SK-N-SH (cell line): ENCODE results near the gene RS1. TPM values are rescaled to one million over a fixed set of nuclear protein-coding genes. Genes with fewer than 3 reads are reported as not detected.

ENCODE experiments used
- CTCF ChIA-PET: fragments of 300-600, 350-600 bp; formaldehyde crosslinking; extraction: SDS; loops from one replicate; lab custom pipeline; 2021; lab: Yijun Ruan, JAX
- POLR2A ChIA-PET: fragments of 350-600 bp; sonication (Branson Sonifier 250); formaldehyde crosslinking; extraction: SDS; loops from one replicate; lab custom pipeline; 2020; ENCODE audit warnings: antibody characterized with exemption, inconsistent platforms; lab: Yijun Ruan, JAX
- DNase-seq: peaks from one replicate; pipeline ENCODE4 v3.0.0; 2012
- H2AFZ ChIP-seq: fragments of 200-600 bp; sonication (generic); 2 replicates; pipeline ENCODE4 v1.8.1; 2016; ENCODE audit warnings: antibody characterized with exemption, mild to moderate bottlenecking, low read depth
- H3F3A ChIP-seq: fragments of 200-600 bp; sonication (generic); replicated peaks from 2 replicates; pipeline ENCODE3; 2016; ENCODE audit warnings: antibody characterized with exemption, mild to moderate bottlenecking; ENCODE audit not compliant: insufficient read depth
- H3K27ac ChIP-seq, 2 experiments: fragments of 200-500 bp in 1 of 2; fragments of 200-600 bp in 1 of 2; sonication (Bioruptor generic) in 1 of 2; sonication (generic), shearing (Covaris generic) in 1 of 2; 2 replicates each; pipeline versions ENCODE4 v1.5.1 to v1.6.1; 2014 to 2016; ENCODE audit warnings: low read depth in 2 of 2, inconsistent platforms in 1 of 2, low read length in 1 of 2, mild to moderate bottlenecking in 1 of 2, mixed read lengths in 1 of 2
- H3K27me3 ChIP-seq: fragments of 200-600 bp; sonication (generic), shearing (Covaris generic); 2 replicates; pipeline ENCODE4 v1.6.1; 2016; ENCODE audit warnings: mixed run types; ENCODE audit not compliant: insufficient read depth
- H3K36me3 ChIP-seq, 2 experiments: fragments of 200-500 bp in 1 of 2; fragments of 200-600 bp in 1 of 2; sonication (Bioruptor generic) in 1 of 2; sonication (generic) in 1 of 2; replicated peaks in 1 of 2; 2 replicates each; pipeline versions ENCODE3 to v1.5.1; 2014 to 2016; ENCODE audit warnings: low read length in 1 of 2, mild to moderate bottlenecking in 1 of 2; ENCODE audit not compliant: insufficient read depth in 2 of 2, control insufficient read depth in 1 of 2
- H3K4me1 ChIP-seq, 2 experiments: fragments of 200-500 bp in 1 of 2; fragments of 200-600 bp in 1 of 2; sonication (Bioruptor generic) in 1 of 2; sonication (generic), shearing (Covaris generic) in 1 of 2; 2 replicates each; pipeline versions ENCODE4 v1.5.1 to v1.6.1; 2014 to 2016; ENCODE audit warnings: low read depth in 1 of 2, low read length in 1 of 2, mixed run types in 1 of 2; ENCODE audit not compliant: insufficient read depth in 2 of 2, control insufficient read depth in 1 of 2
- H3K4me2 ChIP-seq: fragments of 200-600 bp; sonication (generic), shearing (Covaris generic); 2 replicates; pipeline ENCODE4 v1.6.1; 2017; ENCODE audit warnings: mixed run types
- H3K4me3 ChIP-seq, 2 experiments: fragments of 200-500 bp in 1 of 2; fragments of 200-600 bp in 1 of 2; sonication (Bioruptor generic) in 1 of 2; sonication (generic), shearing (Covaris generic) in 1 of 2; 2 replicates each; pipeline versions ENCODE4 v1.5.1 to v1.8.1; 2014 to 2016; ENCODE audit warnings: low read depth in 2 of 2, inconsistent platforms in 1 of 2, low read length in 1 of 2, mild to moderate bottlenecking in 1 of 2, mixed read lengths in 1 of 2, moderate library complexity in 1 of 2
- H3K79me2 ChIP-seq: fragments of 200-600 bp; sonication (generic); 2 replicates; pipeline ENCODE4 v1.8.1; 2017; ENCODE audit warnings: mild to moderate bottlenecking; ENCODE audit not compliant: insufficient read depth
- H3K9ac ChIP-seq: fragments of 200-600 bp; sonication (generic); 2 replicates; pipeline ENCODE4 v1.6.1; 2017; ENCODE audit warnings: mixed run types
- H3K9me2 ChIP-seq: fragments of 200-600 bp; sonication (generic); 2 replicates; pipeline ENCODE4 v1.6.1; 2017; ENCODE audit warnings: mixed run types
- H3K9me3 ChIP-seq: fragments of 200-600 bp; sonication (generic); 2 replicates; pipeline ENCODE4 v1.6.1; 2017; ENCODE audit warnings: mixed run types, mild to moderate bottlenecking, moderate library complexity
- H4K20me1 ChIP-seq: fragments of 200-600 bp; sonication (generic); 2 replicates; pipeline ENCODE4 v1.6.1; 2017; ENCODE audit warnings: mild to moderate bottlenecking, mixed run types; ENCODE audit not compliant: insufficient read depth
- CHD2 ChIP-seq: fragments of 150-350 bp; IDR thresholded peaks from 2 replicates; pipeline ENCODE4 v1.6.1; 2018; ENCODE audit warnings: low read length; ENCODE audit not compliant: partially characterized antibody
- CTCF ChIP-seq: fragments of 200-600 bp; sonication (generic); IDR thresholded peaks from 2 replicates; pipeline ENCODE4 v1.6.1; 2017; ENCODE audit warnings: antibody characterized with exemption, mild to moderate bottlenecking, moderate library complexity
- ELF1 ChIP-seq: IDR thresholded peaks from 2 replicates; pipeline ENCODE4 v1.4.0; 2012
- EP300 ChIP-seq, 2 experiments: IDR thresholded peaks; 2 replicates each; pipeline versions ENCODE4 v1.4.0 to v1.6.1; 2012; ENCODE audit warnings: borderline replicate concordance in 1 of 2, low read depth in 1 of 2, low read length in 1 of 2
- EZH2phosphoT487 ChIP-seq: fragments of 200-600 bp; sonication (generic); IDR thresholded peaks from 2 replicates; pipeline ENCODE4 v1.6.1; 2017; ENCODE audit warnings: low read depth, mixed run types, mild to moderate bottlenecking, antibody characterized with exemption, moderate library complexity, borderline replicate concordance
- FOXM1 ChIP-seq: IDR thresholded peaks from 2 replicates; pipeline ENCODE4 v1.4.0; 2012; ENCODE audit warnings: low read depth, mild to moderate bottlenecking
- GABPA ChIP-seq: IDR thresholded peaks from 2 replicates; pipeline ENCODE4 v1.4.0; 2012; ENCODE audit warnings: low read depth, mild to moderate bottlenecking
- GATA2 ChIP-seq: sonication (generic); formaldehyde crosslinking; IDR thresholded peaks from 2 replicates; pipeline ENCODE4 v1.5.0; 2020; ENCODE audit warnings: mild to moderate bottlenecking, missing genetic modification reagents
- MAX ChIP-seq: IDR thresholded peaks from 2 replicates; pipeline ENCODE4 v1.4.0; 2012; ENCODE audit warnings: low read depth
- MEF2A ChIP-seq: IDR thresholded peaks from 2 replicates; pipeline ENCODE4 v1.4.0; 2012; ENCODE audit warnings: low read depth, borderline replicate concordance
- NRF1 ChIP-seq: IDR thresholded peaks from 2 replicates; pipeline ENCODE4 v1.6.1; 2012; ENCODE audit warnings: low read depth, mild to moderate bottlenecking, low read length
- POLR2AphosphoS5 ChIP-seq: IDR thresholded peaks from 2 replicates; pipeline ENCODE4 v1.6.1; 2012; ENCODE audit warnings: low read depth, low read length
- RCOR1 ChIP-seq: fragments of 150-350 bp; IDR thresholded peaks from 2 replicates; pipeline ENCODE4 v1.6.1; 2017; ENCODE audit warnings: antibody characterized with exemption, low read length
- REST ChIP-seq: IDR thresholded peaks from 2 replicates; pipeline ENCODE4 v1.6.1; 2012; ENCODE audit warnings: mild to moderate bottlenecking, low read depth, low read length, moderate library complexity
- SMC3 ChIP-seq: IDR thresholded peaks from 2 replicates; pipeline ENCODE4 v1.6.1; 2012; ENCODE audit warnings: low read depth, low read length, improper control_type of control experiment
- TAF1 ChIP-seq: IDR thresholded peaks from 2 replicates; pipeline ENCODE4 v1.6.1; 2012; ENCODE audit warnings: low read depth, mild to moderate bottlenecking, low read length, moderate library complexity, borderline replicate concordance
- TCF12 ChIP-seq: IDR thresholded peaks from 2 replicates; pipeline ENCODE4 v1.4.0; 2012
- TEAD4 ChIP-seq: IDR thresholded peaks from 2 replicates; pipeline ENCODE4 v1.4.0; 2012; ENCODE audit warnings: mild to moderate bottlenecking, borderline replicate concordance; ENCODE audit not compliant: insufficient read depth
- USF2 ChIP-seq: fragments of 150-350 bp; IDR thresholded peaks from 2 replicates; pipeline ENCODE4 v1.6.1; 2017; ENCODE audit warnings: antibody characterized with exemption, low read length, low read depth, borderline replicate concordance
- ZBTB33 ChIP-seq: IDR thresholded peaks from 2 replicates; pipeline ENCODE4 v1.4.0; 2012; ENCODE audit warnings: low read depth, borderline replicate concordance
- WGBS: methylation state at CpG from one replicate; pipeline ENCODE4 v1.1.6; 2017; ENCODE audit warnings: low lambda C conversion rate; 5-methylcytosine and 5-hydroxymethylcytosine counted together
- polyA plus RNA-seq, 3 experiments: library from polyadenylated mRNA; depleted of rRNA; stranded (reverse); fragments of >200 nt; gene quantifications; 2 replicates each; pipeline ENCODE4 v1.2.3, GENCODE V29; 2012

The RS1 gene
- polyA plus RNA-seq, 1 of the 3 experiments (the other 2 are of a cell fraction), result not detected

GRCh38 chrX:18639280-18639679, 32.6 kb downstream of the RS1 start:
- 59% methylated on average over 2 of the region's 2 CpGs for WGBS
- H3K27ac ChIP-seq, result no peak overlapping the region
- ChIA-PET POLR2A (no interaction called here), CTCF (no interaction called here)
- no peaks in the 10 kb centered on the region for H3K9me3 ChIP-seq
- no peak overlapping the region for H3K9ac ChIP-seq
- H3K4me3 ChIP-seq, result no peak overlapping the region
- peaks cover 3 to 10% of the 10 kb centered on the region in 2 experiments for H3K36me3 ChIP-seq
- no peaks in the 10 kb centered on the region for H3K79me2 ChIP-seq
- no peaks in the 10 kb centered on the region for H3K27me3 ChIP-seq
- H3K4me2 ChIP-seq, result no peak overlapping the region
- no peak overlapping the region for H2AFZ ChIP-seq
- no peaks in the 10 kb centered on the region for H3F3A ChIP-seq
- no peak for DNase-seq
- H4K20me1 ChIP-seq, result no peaks in the 10 kb centered on the region
- H3K9me2 ChIP-seq, result no peaks in the 10 kb centered on the region
- H3K4me1 ChIP-seq, result peaks cover 0 to 7% of the 10 kb centered on the region in 2 experiments; a peak in 1 of 4 replicates
- TF ChIP-seq RCOR1 (no peak), EP300 (IDR thresholded peaks at IDR 0.05; ENCODE audit: borderline replicate concordance in 1 of 2, low read depth in 1 of 2, low read length in 1 of 2) (no peak), EZH2phosphoT487 (no peak), REST (no peak), GABPA (no peak), MAX (no peak), ELF1 (no peak), ZBTB33 (no peak), GATA2 (CRISPR knock-in tag) (no peak), TEAD4 (no peak), TCF12 (no peak), SMC3 (no peak), TAF1 (no peak), FOXM1 (no peak), CTCF (no peak), CHD2 (no peak), POLR2AphosphoS5 (no peak), NRF1 (no peak), MEF2A (no peak), USF2 (no peak)
